PC-3 (cell line): Measurements from ENCODE around the gene DAPK3. TPM values are rescaled to one million over a fixed set of nuclear protein-coding genes. Genes with fewer than 3 reads are reported as not detected.
A peak's percentile ranks its signal among the peaks of the same experiment; 100 is the strongest.

Experiments used
- ATAC-seq: fragments of 200-7000 bp; cut with Tn5 transposase; 2 replicates; pipeline ENCODE4 v1.9.1; 2020; ENCODE audit warnings: mild to moderate bottlenecking, moderate library complexity
- BruUV-seq: library from RNA; stranded (reverse); fragments of 400-500 nt; replicated peaks from 2 replicates; lab custom pipeline; 2021; lab: Mats Ljungman, UMichigan
- CTCF ChIA-PET: fragments of 300-600 bp; sonication (Branson Sonifier 250); formaldehyde crosslinking; loops from one replicate; lab custom pipeline; 2022; ENCODE audit warnings: antibody characterized with exemption; lab: Charles Lee
- POLR2A ChIA-PET: fragments of 300-600 bp; sonication (Branson Sonifier 250); formaldehyde crosslinking; loops from one replicate; lab custom pipeline; 2022; ENCODE audit warnings: antibody characterized with exemption; ENCODE audit not compliant: unreplicated experiment; lab: Charles Lee
- DNase-seq: peaks from one replicate; pipeline ENCODE4 v3.0.0-alpha.2; 2015
- H2AFZ ChIP-seq: fragments of 300-600 bp; sonication (generic); 2 replicates; pipeline ENCODE4 v1.6.0; 2016; ENCODE audit warnings: antibody characterized with exemption, low read length
- H3F3A ChIP-seq: fragments of 300-600 bp; sonication (generic); one replicate; pipeline ENCODE4 v1.6.0; 2017; ENCODE audit warnings: antibody characterized with exemption, low read length, control low read depth, mild to moderate bottlenecking; ENCODE audit not compliant: unreplicated experiment
- H3K27ac ChIP-seq: fragments of 300-600 bp; sonication (generic); 2 replicates; pipeline ENCODE4 v1.5.1; 2016; ENCODE audit warnings: mild to moderate bottlenecking, low read length
- H3K27me3 ChIP-seq: fragments of 300-600 bp; sonication (generic); 2 replicates; pipeline ENCODE4 v1.6.1; 2016; ENCODE audit warnings: low read length, mixed read lengths
- H3K36me3 ChIP-seq: fragments of 300-600 bp; sonication (generic); 2 replicates; pipeline ENCODE4 v1.6.1; 2016; ENCODE audit warnings: low read depth, mixed run types, low read length, mixed read lengths
- H3K4me1 ChIP-seq: fragments of 300-600 bp; sonication (generic); 2 replicates; pipeline ENCODE4 v1.5.1; 2016; ENCODE audit warnings: low read length; ENCODE audit not compliant: insufficient read depth
- H3K4me2 ChIP-seq: fragments of 300-600 bp; sonication (generic); 2 replicates; pipeline ENCODE4 v1.6.0; 2016; ENCODE audit warnings: low read length
- H3K4me3 ChIP-seq: fragments of 300-600 bp; sonication (generic); 2 replicates; pipeline ENCODE4 v1.5.1; 2016; ENCODE audit warnings: mild to moderate bottlenecking, low read length, mixed read lengths
- H3K79me2 ChIP-seq: fragments of 300-600 bp; sonication (generic); 2 replicates; pipeline ENCODE4 v1.6.1; 2017; ENCODE audit warnings: low read length, mixed read lengths
- H3K9ac ChIP-seq: fragments of 300-600 bp; sonication (generic); 2 replicates; pipeline ENCODE4 v1.6.0; 2016; ENCODE audit warnings: mild to moderate bottlenecking, low read length
- H3K9me2 ChIP-seq: fragments of 300-600 bp; sonication (generic); replicated peaks from 2 replicates; pipeline ENCODE4 v1.6.1; 2016; ENCODE audit warnings: mixed run types, low read length, mixed read lengths
- H3K9me3 ChIP-seq: fragments of 300-600 bp; sonication (generic); 2 replicates; pipeline ENCODE4 v1.6.1; 2016; ENCODE audit warnings: low read length, mixed read lengths
- H4K20me1 ChIP-seq: fragments of 300-600 bp; sonication (generic); 2 replicates; pipeline ENCODE4 v1.6.1; 2016; ENCODE audit warnings: low read length, mixed read lengths
- CTCF ChIP-seq: fragments of 300-600 bp; sonication (generic); conservative IDR thresholded peaks from 2 replicates; pipeline ENCODE4 v1.5.1; 2017; ENCODE audit warnings: antibody characterized with exemption, low read depth, mild to moderate bottlenecking, low read length
- EZH2 ChIP-seq: fragments of 300-600 bp; sonication (generic); IDR thresholded peaks from one replicate; pipeline ENCODE4 v1.6.1; 2017; ENCODE audit warnings: antibody characterized with exemption, mild to moderate bottlenecking, low read length; ENCODE audit not compliant: unreplicated experiment
- EZH2phosphoT487 ChIP-seq: fragments of 300-600 bp; sonication (generic); IDR thresholded peaks from 2 replicates; pipeline ENCODE4 v1.6.1; 2018; ENCODE audit warnings: mild to moderate bottlenecking, antibody characterized with exemption, low read length, borderline replicate concordance
- intact Hi-C: fragments of 100-400 bp; cut with micrococcal nuclease; formaldehyde crosslinking; loops from 2 replicates; pipeline ENCODE4 v1.9.0; 2023
- total RNA-seq: library from RNA; depleted of rRNA; stranded (reverse); fragments of >200 nt; gene quantifications from 2 replicates; pipeline ENCODE4 v1.2.3, GENCODE V29; 2014

The DAPK3 gene
- total RNA-seq, 1 experiment from 2014 or later, result 94.2 TPM

GRCh38 chr19:3982701-3983541, 12.0 kb upstream of the DAPK3 start:
- H3K9ac ChIP-seq, result peak overlapping the region; percentile 96
- no peak for TF ChIP-seq CTCF
- no peak for TF ChIP-seq EZH2
- no peak for TF ChIP-seq EZH2phosphoT487
- peak; percentile 62 for DNase-seq
- intact Hi-C loops, result no loop called here
- H4K20me1 ChIP-seq, result peaks cover 67% of the 10 kb centered on the region
- ChIA-PET POLR2A (no interaction called here), CTCF (interaction anchor here (0.7 kb wide), 1 partner anchor 395 kb away, joined by 3 read pairs; no protein-coding TSS in a partner anchor)
- H3K4me2 ChIP-seq, result peak overlapping the region; percentile 99
- H2AFZ ChIP-seq, result no peak overlapping the region
- H3K9me2 ChIP-seq, result no peaks in the 10 kb centered on the region
- BruUV-seq, result no TSS peak
- peaks cover 20% of the 10 kb centered on the region for H3K4me1 ChIP-seq
- no peaks in the 10 kb centered on the region for H3K27me3 ChIP-seq
- peaks cover 66% of the 10 kb centered on the region for H3K36me3 ChIP-seq
- peaks cover 4% of the 10 kb centered on the region for H3F3A ChIP-seq
- H3K79me2 ChIP-seq, result peaks cover 66% of the 10 kb centered on the region
- no peak overlapping the region for H3K27ac ChIP-seq
- H3K9me3 ChIP-seq, result no peaks in the 10 kb centered on the region
- peak; percentile 40 for ATAC-seq
- H3K4me3 ChIP-seq, result peak overlapping the region; percentile 97

GRCh38 chr19:3981736-3982681, 11.1 kb upstream of the DAPK3 start:
- ChIA-PET POLR2A (no interaction called here), CTCF (interaction anchor here (0.7 kb wide), 1 partner anchor 396 kb away, joined by 3 read pairs; no protein-coding TSS in a partner anchor)
- no peak overlapping the region for H2AFZ ChIP-seq
- TF ChIP-seq EZH2phosphoT487 (no peak), CTCF (no peak), EZH2 (no peak)
- H3K4me2 ChIP-seq, result peak overlapping the region; percentile 99; the same call in 1 of the 2 replicates
- H3K9me3 ChIP-seq, result no peaks in the 10 kb centered on the region
- H4K20me1 ChIP-seq, result peaks cover 77% of the 10 kb centered on the region
- no peak for ATAC-seq
- no TSS peak for BruUV-seq
- H3K27me3 ChIP-seq, result no peaks in the 10 kb centered on the region
- intact Hi-C loops, result no loop called here
- H3K27ac ChIP-seq, result no peak overlapping the region
- H3K79me2 ChIP-seq, result peaks cover 70% of the 10 kb centered on the region
- peaks cover 75% of the 10 kb centered on the region for H3K36me3 ChIP-seq
- DNase-seq, result no peak
- H3K4me3 ChIP-seq, result no peak overlapping the region
- H3K9ac ChIP-seq, result no peak overlapping the region
- no peaks in the 10 kb centered on the region for H3K9me2 ChIP-seq
- peaks cover 4% of the 10 kb centered on the region for H3F3A ChIP-seq
- peaks cover 20% of the 10 kb centered on the region for H3K4me1 ChIP-seq
